ENCODE data around the gene CDK11A.
A peak's percentile ranks its signal among the peaks of the same experiment; 100 is the strongest.
"Not testable (repeated sequence)": the region's sequence is repeated elsewhere in the genome, so short reads cannot be mapped to it uniquely, and the experiment has no call there.

CDK11A gene

DNA sequence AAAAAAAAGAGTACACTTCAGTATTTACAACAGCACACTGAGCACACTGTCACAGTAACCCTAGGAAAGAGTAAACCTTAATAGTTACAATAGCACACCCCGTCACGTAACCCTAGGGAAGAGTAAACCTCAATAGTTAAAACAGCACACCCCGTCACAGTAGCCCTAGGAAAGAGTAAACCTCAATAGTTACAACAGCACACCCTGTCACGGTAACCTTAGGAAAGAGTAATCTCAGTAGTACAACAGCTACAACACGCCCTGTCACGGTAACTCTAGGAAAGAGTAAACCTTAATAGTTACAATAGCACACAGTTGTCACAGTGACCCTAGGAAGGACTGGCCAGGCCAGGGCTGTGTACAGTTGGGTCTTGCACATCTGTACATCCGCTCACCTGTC, 3.0 kb downstream of the CDK11A start:
- DNase-seq (ENCODE audit: low spot score), result no peak

DNA sequence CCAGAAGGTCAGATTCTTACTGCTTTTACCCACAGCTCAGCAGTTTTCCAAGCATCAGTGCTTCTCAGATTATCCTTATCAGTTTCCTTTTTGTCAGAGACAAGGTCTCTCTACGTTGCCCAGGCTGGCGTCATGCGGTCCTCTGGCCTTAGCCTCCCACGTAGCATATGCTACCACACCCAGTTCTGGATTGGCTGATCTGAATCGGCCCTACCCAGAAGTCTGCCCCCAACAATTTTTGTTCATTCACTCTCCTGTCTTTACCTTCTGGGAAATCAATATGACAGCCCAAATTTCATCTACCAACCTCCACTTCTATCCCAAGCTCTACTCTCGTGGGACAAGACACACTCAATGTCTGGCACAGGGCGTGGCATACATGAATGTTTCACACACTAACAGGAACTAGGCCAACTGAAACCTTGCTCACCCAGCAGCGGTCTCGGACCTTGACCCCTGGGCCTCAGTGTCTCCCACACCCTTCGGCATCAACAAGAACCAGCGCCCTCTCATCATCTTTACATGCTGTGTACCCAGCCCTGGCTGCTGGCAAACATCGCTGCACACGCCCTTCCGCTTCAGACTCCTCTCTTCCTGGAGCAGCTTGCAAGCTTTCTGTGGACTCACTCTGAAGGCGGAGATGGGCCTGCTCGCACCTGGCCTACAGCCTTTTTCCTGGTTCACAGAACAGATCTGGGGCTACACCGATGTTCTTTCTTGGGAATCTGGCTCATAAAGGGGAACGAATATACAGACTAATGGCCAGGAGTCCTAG, 8.9 kb downstream of the CDK11A start:
- DNase-seq (ENCODE audit: low spot score), result not testable (repeated sequence)

DNA sequence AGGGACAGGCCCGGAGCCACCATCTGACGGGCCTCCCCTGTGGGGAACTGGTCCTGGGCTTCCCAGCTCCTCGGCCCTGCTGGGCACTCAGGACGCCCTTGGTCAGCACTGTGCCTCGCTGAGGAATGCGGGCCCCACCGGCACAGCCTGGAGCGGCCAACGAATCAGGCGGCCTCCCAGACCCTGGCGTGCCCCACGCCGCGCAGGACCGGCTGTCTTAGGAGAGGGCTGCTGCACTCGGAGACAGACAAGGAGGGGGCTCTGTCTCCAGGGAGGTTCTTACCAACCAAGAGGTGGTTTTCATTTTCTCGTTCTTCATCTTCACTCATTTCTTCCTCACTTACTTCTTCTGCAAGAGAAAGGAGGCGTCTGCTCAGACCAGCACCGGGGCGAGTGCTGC, 16.3 kb downstream of the CDK11A start:
- DNase-seq (ENCODE audit: low spot score), result not testable (repeated sequence)

DNA sequence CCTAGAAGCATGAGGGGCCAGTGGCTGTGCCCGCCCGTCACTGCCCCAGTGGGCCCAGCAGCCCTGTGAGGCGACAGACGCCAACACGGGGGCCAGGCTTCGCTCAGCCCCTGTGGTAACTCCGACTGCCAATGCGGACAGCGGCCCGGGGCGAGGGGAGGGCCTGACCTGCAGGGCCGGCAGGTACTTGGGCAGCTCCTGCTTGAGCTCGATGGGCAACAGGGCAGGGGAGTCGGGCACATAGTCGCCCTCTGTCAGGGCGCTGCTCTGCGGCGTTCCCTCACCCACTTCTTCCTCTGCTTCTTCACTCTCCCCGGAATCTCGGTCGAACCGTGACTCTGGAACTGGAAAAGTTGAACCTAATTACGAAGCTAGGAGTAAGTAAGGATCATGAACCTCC, 16.9 kb downstream of the CDK11A start:
- DNase-seq (ENCODE audit: low spot score), result not testable (repeated sequence)

DNA sequence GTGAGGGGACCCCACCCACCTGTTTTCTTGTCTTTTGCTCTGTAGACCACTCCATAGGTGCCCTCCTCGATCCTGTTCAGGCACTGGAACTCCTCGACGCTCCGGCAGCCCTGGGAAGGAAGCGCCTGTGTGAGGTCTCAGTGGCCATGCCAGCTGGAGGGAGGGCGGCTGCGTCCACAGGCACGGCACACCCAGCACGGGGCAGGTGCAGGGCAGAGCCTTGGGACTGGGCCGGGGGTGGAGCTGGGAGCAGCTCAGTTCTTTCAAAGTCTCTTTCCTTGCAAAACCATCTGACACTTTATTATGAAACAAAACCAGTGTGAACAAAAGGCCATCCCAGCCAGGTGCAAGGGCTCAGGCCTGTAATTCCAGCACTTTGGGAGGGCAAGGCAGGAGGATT, 18.5 kb downstream of the CDK11A start:
- not testable (repeated sequence) for DNase-seq (ENCODE audit: low spot score)

DNA sequence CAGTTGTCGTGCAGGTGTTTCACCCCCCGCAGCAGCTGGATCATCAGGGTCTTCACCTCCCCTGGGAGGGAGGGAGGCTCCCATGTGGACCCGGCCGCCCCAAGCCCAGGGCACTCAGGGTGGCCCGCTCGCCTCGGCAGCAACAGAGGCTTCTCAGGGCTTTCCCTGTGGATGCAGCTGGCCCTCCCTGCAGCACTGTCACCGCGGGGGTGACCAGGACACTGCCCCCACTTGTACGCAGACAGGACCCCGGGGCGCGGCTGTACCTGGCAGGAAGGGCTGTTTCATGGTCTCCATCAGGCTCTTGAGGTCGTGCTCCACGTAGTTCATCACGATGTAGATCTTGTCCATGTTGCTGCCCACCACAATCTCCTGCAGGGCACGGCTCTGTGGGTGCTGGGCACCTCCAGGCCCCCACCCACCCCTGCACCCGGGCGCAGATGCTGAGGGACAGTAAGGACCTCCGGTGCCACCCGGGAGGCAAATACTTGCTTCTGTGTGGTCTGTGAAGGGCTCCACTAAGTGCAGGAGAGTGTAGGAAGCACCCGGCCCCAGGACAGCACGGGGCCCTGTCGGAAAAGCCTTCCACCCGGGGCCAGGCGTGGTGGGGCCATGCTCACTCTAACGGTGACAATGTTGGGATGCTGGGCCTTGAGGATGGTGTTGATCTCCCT, 19.7 kb downstream of the CDK11A start:
- DNase-seq (ENCODE audit: low spot score), result not testable (repeated sequence)

DNA sequence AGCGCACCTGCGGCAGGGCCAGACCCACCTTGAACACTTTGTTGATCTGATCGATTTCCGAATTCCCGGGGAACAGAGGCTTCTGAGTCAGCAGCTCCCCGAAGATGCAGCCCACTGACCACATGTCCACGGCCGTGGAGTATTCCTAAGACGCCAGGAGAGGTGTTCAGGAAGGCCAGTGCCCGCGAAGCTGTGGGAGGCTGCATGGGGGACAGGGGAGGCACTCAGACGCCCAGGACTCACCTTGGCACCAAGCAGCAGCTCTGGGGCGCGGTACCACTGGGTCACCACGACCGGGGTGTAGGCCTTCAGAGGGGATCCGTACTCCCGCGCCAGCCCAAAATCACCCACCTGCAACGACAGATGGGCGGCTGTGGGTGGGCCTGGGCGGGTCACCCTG, 20.4 kb downstream of the CDK11A start:
- no peak for DNase-seq (ENCODE audit: low spot score)

DNA sequence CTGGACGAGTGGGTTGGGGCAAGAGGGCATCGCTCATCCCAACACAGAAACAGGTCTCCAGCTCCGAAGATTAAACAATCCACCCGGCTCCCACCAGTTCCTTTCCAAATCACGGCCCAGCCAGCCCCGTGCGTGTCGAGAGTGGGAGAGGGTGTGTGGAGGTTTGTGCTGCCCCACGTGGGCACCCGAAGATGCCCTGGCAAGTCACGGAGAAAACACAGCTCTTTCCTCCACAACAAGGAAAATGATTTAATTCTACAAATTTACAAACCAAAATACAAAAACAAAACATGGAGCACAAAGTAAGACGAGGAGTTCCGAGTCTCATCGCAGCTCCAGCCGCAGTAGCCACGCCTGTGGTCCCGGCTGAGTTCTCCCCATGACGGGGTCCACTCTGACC, 21.7 kb downstream of the CDK11A start:
- DNase-seq (ENCODE audit: low spot score), result not testable (repeated sequence)

DNA sequence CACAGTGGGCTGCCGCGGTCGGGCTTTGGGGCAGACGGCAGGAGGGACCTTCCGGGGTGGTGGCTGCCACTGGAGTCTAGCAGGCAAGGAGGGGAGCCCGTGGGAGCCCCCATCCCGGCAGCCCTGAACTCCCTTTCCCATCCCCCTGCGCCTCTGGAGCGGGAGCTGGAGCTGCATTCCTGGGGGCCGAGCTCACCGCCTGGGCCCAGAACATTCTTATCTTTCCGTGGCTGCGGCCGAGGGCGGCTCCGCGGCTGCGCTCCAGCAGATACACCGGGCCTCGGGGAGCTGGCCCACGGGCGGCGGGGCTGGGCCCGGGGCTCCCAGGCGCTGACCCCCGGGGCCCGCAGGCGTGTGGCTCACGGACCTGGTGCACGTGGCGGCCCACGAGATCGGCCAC, 23.6 kb downstream of the CDK11A start:
- DNase-seq (ENCODE audit: low spot score), result not testable (repeated sequence)

DNA sequence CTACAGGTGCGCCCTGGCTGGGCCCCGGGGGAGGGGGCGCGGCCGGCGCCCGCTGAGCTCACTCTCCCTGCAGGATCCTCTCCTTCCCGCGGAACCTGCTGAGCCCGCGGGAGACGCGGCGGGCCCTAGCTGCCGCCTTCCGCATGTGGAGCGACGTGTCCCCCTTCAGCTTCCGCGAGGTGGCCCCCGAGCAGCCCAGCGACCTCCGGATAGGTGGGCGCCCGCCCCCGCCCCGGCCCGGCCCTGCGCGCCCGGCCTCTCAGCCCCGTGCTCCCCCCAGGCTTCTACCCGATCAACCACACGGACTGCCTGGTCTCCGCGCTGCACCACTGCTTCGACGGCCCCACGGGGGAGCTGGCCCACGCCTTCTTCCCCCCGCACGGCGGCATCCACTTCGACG, 24.1 kb downstream of the CDK11A start:
- not testable (repeated sequence) for DNase-seq (ENCODE audit: low spot score)

DNA sequence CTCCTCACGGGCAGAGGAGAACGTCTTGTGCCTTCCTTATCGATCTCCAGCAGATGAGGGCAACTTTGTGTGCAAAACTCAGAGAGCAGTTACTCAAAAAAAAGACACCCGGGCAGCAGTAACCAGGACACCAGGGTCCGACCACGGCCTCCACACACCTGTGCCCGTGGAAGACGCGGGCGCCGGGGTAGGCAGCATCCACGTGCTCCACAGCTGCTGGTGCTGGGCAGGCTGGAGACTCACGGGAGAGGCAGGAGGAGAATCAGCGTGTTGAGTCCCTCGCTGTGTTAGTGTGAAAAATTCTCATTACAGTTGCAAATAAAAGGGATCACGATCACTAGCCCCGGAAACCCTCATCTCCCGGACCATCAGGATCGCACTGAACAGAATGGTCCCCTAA, 25.1 kb downstream of the CDK11A start:
- DNase-seq (ENCODE audit: low spot score), result not testable (repeated sequence)

DNA sequence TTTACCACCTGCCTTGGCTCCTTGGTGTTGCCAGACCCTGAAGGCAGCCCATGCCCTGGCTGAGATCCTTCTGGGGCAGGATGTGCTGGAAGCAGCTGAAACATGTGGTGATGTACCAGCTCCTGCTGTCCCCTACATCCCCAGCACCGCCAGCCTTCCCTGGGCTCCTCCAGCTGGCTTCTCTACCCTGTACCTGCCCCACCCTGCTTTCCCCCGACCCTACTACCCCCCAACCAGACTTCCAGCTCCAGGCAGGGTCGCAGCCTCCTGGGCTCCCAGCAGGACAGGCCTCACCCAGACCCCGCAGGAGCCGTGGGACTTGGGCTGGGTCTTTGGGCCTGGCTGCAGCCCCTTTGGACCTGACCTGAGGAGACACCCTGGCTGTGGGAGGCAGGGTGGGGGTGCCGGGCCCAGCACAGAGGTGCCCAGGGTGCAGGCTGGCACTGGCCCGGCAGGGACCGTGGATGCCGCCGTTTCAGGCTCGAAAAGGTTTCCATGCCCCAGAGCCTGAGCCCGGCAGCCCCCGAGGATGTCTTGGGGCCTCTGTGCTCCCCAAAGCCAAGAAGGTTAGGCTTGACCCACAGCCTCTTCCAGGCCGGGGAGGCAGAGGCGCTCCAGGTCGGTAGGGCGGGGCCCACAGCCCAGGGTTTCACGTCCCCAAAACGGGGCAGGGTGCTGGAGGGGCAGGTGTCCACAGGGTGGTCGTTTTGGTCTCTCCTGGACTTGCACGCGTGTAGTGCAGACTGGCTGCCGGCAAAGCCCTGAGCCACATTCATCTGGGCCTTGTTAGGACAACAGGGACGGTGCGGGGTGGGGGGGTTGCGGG, 26.6 kb downstream of the CDK11A start:
- DNase-seq (ENCODE audit: low spot score), result not testable (repeated sequence)

DNA sequence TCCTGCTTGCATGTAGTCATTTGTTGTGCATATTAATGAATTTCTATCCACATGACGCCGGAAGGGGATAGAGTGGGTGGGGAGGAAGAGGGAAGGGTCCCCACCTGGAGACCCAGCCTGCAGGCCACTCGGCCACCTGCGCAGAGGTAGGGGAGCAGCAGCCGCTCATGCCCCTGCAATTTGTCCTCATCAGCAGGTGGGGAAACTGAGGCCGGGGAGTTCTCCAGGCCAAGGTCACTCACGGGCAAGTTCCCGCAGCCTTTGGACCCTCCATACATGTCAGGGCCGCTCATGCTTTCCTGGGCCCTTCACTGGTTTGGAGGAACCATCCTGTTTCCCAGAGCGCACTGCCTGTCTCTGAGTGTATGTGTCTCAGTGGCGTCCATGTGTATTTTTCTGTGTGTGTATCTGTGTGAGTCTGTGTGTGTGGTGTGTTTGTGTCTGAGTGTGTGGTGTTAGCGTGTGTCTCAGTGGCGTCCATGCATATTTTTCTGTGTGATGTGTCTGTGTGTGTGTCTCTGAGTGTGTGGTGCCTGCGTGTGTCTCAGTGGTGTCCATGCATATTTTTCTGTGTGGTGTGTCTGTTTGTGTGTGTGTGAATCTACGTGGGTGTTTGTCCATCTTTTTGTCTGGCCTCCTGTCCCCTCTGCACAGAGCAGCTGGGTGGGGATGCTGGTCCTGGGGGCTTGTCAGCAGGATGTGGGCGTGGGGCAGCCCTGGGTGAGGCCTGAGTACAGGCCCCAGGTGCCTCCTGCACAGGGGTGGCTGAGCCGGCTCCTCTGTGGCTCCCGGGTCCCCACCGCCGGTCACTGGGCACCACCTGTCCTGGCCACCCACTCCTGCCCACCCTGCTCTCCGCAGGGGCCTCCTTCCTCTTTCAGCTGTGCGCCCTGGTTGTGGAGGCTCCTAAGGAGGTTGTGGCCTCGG, 27.5 kb downstream of the CDK11A start:
- DNase-seq (ENCODE audit: low spot score), result not testable (repeated sequence)

DNA sequence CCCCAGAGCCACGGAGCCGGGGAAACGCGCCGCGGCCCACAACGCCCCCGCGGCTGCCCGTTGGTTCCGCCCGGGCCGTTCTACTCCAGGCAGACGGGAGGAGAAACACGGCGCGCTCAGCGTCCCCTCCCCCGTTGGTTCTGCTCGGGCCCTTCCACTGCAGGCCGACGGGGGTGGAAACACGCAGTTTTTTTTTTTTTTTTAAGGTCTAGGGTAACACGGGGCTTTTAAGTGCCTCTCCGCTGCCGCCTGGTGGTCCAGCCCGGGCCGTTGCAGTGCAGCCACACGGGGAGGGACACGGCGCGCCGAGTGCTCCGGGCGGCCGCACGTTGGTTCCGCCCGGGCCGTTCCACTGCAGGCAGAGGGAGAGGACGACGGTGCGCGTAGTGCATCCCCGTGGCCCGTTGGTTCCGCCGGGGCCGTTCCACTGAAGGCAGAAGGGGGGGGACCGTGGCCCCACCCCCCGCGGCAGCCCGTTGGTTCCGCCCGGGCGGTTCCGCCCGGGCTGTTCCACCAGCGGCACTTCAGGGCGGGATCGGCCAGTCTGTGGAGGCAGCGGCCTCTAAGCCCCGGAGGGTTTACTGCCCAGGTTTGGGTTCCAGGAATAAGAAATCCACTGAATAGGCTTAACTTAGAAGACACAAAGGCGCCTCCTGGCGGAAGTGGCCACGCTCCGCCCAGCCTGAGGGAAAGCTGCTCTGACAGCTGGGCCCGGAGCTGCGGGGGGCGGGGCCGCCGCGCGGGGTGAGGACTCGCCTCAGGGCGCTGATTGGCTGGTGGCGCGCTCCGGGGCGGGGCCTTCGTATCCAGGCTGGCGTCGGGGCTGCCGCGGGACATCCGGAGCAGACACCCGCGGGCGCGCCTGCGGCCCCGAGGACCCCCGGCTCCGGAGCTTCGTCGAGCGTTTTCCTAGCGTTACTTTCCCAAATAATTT, 31.2 kb downstream of the CDK11A start, which contains the start of gene SLC35E2B:
Gene SLC35E2B (minus strand): TSS at position 82 of the 934 bp plus-strand sequence. CDS start 16,096 bp downstream, outside the sequence.
- DNase-seq (ENCODE audit: low spot score), result peak; percentile 89

DNA sequence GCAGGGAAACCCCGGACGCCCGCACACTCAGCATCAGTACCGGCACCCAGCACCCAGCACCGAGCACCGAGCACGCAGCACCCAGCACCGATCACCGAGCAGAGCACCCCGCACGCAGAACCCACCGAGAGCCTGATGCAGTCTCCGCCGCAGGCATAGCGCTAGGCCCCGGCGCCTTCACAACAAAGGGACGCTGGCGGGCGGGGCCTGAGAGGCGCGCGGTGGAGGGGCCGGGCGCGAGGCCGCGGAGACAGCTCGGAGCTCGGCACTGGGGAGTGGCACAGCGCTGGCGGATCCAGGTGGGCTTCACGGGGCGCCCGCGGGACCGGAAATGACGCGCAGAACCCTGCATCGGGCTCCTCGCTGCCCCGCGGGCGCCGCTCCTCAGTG, 31.8 kb downstream of the CDK11A start:
- DNase-seq (ENCODE audit: low spot score), result peak; percentile 68

DNA sequence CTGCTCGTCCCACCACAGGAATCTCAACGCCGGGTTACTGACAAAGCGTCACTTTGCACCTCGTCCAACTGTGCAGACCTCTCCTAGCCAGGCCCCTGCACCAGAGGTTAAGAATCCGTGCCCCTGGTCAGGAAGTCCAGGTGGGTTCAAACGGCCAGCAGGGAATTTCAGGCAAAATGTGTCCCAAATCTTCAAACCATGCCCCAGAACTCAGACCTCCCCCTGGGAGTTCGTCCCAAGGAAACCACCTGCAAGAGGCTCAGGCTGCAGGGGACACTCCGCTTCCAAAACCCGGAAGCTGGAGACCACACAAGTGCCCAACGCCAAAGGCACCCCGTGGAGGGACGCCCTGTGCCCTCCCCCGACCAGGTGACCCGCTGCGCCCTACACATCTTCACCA, 32.7 kb downstream of the CDK11A start:
- DNase-seq (ENCODE audit: low spot score), result not testable (repeated sequence)

DNA sequence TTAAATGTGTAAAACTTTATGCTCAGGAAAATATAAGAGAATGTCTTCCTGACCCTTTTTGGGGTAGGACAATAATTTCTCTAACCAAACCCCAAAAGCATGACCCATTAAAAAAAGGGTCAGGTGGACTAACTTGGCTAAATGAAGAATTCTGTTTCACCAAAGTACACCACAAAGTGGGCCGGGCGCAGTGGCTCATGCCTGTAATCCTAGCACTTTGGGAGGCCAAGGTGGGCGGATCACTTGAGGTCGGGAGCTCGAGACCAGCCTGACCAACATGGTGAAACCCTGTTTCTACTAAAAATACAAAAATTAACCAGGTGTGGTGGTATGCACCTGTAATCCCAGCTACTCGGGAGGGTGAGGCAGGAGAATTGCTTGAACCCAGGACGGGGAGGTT, 34.6 kb downstream of the CDK11A start:
- DNase-seq (ENCODE audit: low spot score), result not testable (repeated sequence)

DNA sequence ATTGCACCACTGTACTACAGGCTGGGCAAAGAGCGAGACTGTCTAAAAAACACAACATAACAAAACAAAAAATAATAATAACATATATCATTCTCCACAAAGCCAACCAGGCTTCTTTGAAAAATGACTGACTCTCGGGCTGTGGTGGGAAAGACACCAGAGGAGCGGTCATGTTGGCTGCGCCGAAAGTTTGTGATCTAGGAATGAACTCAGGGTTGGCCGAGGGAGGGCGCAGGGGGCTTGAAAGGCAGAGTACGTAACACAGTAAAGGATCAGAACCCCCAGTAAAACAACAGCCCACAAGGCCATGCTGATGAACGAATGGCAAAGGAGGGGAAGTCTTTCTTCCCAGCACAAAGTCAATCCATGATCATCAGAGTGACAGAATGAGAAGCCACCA, 36.3 kb downstream of the CDK11A start:
- no peak for DNase-seq (ENCODE audit: low spot score)

DNA sequence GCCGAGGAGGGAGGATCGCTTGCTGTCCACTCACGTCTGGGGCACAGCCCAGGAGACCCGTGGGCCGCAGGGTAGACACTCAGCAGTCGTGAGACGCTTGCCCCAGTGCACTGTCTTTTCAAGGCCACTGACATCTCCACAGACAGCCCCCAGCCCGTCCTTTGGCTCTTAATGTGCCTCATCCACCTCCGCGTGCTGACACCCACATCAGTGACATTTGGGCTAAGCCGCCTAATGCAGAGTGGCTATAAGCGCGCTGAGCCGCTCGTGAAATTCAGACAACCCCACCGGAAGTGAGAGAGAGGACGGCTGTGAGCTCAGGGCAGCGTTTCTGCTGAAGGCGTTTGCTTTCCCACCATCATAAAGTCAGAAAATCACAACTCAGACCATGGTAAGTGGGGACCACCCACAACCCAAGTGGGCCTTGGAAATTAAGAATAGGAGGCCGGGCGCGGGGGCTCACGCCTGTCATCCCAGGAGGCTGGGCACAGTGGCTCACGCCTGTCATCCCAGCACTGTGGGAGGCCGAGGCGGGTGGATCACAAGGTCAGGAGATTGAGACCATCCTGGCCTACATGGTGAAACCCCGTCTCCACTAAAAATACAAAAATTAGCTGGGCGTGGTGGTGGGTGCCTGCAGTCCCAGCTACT, 40.0 kb downstream of the CDK11A start:
- no peak for DNase-seq (ENCODE audit: low spot score)
